Stimulated activated CD4-positive, alpha-beta T cell treated with anti-CD3 and anti-CD28 coated beads, TNF-alpha, amount 100 ng/mL, for 4 hours (primary cell): Measurements from ENCODE around the gene ARHGAP1.

Experiments
- DNase-seq, 3 experiments: peaks; one replicate each; pipeline ENCODE4 v3.0.0-alpha.2; 2020; ENCODE audit warnings: low read depth in 3 of 3

The ARHGAP1 gene

GRCh38 chr11:46694072-46694471, 6.3 kb downstream of the ARHGAP1 start:
- no peak for DNase-seq

DNA sequence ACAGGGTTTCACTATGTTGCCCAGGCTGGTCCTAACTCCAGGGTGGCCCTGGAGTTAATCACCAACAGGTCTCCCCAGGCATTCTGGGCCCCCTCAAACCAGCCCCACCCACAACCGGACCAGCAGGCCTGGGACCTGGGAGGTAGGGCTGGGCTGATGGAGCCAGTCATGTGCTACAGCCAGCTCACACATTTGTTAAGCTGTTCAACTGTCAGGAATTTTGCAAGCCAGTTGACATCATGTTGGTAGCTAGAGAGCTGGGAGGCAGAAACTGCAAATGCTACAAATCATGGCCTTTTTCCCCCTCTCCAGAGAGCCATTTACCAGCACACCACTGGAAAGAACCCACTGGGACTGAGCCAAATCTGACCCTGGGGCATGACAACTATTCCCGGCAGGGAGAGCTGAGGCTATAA, 6.8 kb downstream of the ARHGAP1 start:
- no peak for DNase-seq

DNA sequence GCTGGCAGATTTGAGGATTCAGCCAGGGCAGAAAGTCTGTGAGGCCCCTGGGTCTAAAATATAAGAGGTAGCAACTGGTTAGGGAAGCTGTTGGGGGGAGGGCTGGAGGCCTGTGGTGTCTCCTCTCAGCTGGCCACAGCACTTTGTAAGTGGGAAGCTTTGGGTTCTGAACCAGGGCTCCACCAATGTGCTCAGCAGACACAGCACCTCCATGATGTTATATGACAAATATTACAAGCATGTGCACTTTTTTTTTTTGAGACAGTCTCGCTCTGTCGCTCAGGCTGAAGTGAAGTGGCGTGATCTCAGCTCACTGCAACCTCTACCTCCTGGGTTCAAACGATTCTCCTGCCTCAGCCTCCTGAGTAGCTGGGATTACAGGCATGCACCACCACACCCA, 8.0 kb downstream of the ARHGAP1 start:
- DNase-seq = no peak

DNA sequence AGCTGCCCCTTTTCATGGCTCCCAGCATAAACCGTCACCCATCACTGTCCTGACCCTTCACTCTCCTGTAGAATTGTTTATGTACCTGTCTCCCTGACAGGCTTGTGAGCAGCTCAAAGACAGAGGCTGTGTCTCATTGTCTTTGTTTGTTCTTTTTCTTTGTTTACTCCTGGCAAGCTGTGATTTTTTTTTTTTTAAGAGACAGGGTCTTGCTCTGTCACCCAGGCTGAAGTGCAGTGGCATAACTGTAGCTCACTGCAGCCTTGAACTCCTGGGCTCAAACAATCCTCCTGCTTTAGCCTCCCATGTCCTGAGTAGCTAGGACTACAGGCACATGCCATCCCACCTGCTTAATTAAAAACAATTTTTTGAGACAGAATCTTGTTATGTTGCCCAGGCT, 9.7 kb downstream of the ARHGAP1 start:
- no peak for DNase-seq

DNA sequence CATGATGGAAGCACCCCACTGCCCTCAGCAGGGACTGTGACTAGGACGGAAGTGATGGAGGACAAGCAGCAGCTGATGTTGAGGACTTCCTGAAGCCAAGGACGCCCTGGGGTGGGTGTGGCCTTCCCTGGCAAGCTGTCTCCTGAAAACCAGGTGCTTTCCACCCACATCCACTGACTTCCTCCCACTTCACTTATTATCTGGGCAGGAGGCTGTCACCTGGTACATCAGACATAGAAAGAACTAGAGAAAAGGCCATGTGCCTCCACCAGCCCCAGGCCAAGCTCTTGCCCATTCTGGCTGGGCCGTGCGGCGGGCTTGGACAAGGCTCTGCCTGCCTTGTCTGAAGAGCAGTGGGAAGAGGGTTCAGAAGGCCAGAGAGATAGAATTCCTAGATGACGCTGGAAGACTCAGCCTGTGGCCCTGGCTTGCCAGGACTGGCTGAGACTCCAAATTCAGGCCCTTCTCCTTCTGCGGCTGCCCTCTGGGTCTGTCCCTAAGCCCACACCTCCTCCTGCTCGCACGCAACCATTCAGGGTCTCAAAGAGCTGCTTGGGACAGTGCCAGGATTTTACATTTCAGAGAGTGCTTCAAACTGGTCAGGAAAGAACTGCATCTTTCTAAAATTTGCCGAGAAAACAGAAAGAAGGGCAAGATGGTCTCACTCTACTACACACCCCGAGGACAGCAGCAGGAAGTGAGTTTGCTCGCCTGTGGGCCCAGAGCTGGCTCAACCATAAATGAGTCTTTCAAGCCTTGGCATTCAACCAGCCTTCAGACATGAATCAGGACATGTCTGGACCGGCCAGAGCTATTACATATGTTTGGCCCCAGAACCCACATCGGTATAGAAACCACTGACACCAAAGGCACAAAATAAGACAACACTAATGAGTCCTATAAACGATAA, 13.3 kb downstream of the ARHGAP1 start:
- DNase-seq = no peak

DNA sequence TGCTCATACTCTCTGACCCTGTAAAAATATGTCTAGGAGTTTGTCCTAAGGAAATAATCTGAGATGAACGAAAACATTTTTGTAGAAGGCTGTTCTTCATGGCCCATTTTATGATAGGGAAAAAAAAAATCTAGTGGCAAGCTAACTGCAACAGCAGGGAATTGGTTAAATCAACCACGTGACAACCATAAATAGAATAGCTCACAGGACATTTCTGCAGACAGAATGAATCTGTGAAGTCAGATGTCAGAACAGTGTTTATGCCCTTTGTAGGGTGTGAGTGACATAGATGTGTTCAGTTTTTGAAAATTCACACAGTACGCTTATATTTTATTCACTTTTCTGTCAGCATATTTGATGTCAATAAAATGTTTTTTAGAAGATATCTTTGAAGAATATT, 16.1 kb downstream of the ARHGAP1 start:
- DNase-seq = no peak

- DNase-seq = no peak
These were observed 17.4 kb downstream of the ARHGAP1 start for GRCh38 chr11:46682773-46683752.

GRCh38 chr11:46681814-46682213, 18.6 kb downstream of the ARHGAP1 start:
- DNase-seq = no peak

GRCh38 chr11:46680815-46681214, 19.6 kb downstream of the ARHGAP1 start:
- no peak for DNase-seq

- no peak for DNase-seq
These were observed 20.2 kb downstream of the ARHGAP1 start for GRCh38 chr11:46680164-46680760.

GRCh38 chr11:46679241-46680163, 20.9 kb downstream of the ARHGAP1 start:
- DNase-seq = no peak

DNA sequence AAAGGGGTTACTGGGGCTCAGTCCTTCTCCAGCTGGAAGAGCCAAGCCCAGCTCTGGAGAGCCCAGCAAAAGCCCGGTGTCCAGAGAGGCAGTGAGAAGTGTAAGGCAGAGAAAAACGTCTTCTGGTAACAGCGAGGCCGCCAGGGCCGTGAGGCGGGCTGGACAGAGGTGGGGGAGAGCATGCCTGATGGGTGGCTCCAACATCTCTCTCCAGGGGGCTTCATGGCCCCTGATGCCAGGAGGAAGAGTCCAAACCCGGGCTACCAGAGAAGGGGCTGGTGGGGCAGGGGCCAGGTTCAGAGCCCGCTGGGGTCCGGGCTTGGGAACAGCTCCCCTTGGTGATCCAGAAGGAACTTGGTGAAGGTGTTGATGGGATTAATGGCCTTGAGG, 21.7 kb downstream of the ARHGAP1 start:
- DNase-seq = no peak

DNA sequence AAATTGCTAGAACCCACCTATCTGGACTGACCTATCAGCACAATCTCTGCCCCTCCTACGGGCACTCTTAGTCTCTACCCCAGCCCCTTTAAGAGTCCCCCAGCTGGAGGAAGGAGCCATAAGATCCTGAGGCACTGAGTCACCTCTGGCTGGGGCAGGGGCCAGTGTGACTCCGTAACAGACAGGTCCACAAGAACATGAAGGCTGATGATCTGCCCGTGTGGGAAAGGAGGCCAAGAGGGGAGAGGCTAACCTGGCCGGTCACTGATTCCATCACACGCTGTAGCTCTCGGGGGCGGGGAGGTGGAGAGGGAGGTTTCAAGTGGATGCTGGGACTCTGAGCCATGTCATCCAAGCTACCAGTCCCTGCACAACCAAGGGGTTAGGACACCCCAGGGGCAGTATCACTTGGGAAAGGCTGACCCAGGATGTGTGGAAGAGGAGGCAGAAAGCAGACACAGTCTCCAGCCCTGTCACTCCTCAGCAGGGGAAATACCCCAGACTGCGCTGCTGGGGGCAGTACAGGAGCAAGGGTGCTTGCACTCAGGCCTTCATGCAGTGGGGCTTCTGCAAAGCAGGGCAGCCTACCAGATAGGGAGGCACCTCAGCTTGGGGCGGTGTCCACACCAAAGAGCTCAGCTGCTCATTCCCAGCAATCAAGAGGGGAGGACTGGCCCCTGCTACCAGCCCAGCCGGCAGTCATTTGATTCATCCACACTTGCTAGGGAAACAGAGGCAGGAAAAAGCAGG, 22.3 kb downstream of the ARHGAP1 start:
- DNase-seq = no peak

DNA sequence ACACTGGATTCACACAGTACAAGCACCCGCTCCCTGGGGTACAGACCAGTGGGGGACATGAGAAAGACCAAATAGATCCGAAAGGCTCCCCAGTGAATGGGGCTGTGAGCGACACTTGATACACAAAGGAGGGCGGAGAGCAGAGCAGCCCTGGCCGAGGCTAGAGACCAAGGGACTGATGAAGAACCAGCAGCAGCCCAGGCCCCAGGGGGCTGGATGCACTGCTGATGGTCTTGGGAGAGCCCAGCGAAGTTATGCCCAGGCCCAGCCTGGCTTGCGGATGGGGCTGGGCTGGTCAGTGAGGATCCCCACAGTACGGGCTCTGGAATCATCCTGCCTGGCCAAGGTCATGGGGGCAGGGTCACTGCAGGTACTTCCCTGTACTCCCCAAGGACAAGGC, 23.2 kb downstream of the ARHGAP1 start:
- no peak for DNase-seq

DNA sequence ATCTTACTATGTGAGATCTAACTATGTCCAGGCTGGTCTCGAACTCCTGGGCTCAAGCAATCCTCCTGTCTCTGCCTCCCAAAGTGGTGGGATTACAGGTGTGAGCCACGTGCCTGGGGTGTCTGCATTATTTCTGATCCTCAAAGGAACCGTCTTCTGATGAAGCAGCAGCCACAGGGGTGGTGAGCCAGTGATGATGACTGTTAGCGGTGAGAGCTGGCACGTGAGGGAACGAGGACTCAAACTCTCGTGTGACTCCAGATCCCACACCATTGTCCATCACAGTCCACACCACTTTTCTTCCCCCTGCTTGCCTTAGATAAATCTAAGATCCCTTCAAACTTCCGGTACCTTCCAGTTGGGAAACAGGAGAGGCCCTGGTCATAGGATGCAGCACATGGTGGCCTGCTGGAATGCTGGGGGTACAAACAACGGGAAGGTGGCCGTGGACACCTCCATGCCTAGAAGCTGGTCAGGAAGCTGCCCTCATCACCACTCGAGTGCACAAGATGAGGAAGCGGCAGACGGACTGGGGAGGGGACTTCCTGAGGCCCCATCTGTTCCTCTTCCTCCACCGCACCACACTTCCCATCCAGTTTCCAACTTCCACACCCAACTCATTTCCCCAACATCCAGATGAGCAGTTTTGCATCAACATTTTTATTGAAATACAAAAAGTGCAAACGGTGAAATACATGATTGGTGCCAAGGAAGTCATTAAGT, 23.8 kb downstream of the ARHGAP1 start:
- no peak for DNase-seq

DNA sequence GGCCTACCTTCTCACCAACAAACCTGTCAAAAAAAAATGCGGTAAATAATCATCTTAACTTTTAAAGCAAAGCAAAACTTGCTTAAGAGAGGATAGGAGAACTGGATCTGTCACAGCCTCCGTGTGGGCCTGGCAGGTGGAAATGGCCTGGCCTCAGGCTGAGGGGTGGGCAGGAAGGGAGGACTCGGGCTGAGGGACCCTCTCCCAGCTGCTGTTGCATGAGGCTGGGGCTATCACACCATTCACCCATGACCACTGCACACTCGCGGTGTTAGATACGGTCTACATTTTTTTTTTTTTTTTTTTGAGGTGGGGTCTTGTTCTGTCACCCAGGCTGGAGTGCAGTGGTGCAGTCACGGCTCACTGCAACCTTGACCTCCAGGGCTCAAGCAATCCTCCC, 24.5 kb downstream of the ARHGAP1 start:
- no peak for DNase-seq

GRCh38 chr11:46675288-46675851, 25.0 kb downstream of the ARHGAP1 start:
- no peak for DNase-seq

DNA sequence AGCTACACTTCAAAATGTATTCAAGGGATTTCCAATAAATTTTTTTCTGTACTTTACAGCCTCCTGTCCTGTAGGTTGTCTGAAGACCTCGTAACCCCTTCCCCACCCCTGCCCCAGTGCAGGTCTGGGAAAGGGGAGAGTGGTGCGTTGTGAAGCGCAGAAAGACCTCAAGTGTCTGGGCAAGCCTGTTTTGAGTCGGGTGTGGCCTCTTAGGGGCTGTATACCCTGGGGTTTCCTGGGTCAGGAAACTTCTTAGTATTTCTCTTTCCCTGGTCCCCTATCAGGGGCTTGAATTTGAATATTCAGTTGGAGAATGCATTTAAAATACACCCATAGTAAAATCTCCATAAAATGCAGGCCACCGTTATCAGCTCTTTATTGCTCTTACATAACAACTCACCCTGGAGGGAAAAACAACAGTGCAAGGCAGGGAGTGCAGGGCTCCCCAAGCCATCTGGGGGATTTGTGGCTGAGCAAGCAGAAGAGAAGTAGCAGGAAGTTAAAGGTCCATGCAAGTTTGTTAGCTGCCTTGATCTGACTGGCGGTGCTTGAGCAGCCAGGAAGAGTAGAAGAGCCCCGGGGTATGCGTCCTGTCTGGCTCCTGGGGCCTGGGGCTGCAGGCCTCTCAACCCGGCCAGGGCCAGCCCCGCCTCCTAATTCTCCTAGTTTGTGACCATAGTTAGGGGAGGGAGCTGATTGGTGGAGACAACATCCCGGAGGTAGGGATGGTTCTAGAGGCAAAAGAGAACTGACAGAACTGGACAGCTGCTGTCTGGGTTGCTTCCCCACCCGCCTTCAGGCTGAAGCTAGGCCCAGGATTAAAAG, 25.7 kb downstream of the ARHGAP1 start:
- DNase-seq = no peak
